ENCODE data around the gene ATAD1. TPM values are rescaled to one million over a fixed set of nuclear protein-coding genes. Genes with fewer than 3 reads are reported as not detected.

Gene ATAD1
- total RNA-seq, 1 experiment from 2014 or later, result 46.7 TPM

DNA sequence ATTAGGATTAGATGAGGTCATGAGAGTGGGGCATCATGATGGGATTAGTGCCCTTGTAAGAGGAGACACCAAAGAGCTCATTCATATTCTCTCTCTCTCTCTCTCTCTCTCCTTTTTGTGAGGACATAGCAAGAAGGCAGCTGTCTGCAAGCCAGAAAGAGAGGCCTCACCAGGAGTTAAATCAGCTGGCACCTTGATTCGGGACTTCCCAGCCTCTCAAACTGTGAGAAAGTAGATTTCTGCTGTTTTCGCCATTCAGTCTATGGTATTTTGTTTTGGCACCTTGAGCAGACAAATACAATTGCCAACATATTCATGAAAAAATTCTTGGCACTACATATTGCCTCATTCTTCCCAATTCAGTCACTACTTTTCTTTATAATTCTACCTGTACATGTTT lies 20.6 kb upstream of the ATAD1 start (continued):
- TF ChIP-seq, protein P1, sequence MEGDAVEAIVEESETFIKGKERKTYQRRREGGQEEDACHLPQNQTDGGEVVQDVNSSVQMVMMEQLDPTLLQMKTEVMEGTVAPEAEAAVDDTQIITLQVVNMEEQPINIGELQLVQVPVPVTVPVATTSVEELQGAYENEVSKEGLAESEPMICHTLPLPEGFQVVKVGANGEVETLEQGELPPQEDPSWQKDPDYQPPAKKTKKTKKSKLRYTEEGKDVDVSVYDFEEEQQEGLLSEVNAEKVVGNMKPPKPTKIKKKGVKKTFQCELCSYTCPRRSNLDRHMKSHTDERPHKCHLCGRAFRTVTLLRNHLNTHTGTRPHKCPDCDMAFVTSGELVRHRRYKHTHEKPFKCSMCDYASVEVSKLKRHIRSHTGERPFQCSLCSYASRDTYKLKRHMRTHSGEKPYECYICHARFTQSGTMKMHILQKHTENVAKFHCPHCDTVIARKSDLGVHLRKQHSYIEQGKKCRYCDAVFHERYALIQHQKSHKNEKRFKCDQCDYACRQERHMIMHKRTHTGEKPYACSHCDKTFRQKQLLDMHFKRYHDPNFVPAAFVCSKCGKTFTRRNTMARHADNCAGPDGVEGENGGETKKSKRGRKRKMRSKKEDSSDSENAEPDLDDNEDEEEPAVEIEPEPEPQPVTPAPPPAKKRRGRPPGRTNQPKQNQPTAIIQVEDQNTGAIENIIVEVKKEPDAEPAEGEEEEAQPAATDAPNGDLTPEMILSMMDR (IDR thresholded peaks at IDR 0.05), result no peak
- TF ChIP-seq ZNF138 (CRISPR knock-in tag; conservative IDR thresholded peaks at IDR 0.05), result no peak
- TF ChIP-seq, protein P2, sequence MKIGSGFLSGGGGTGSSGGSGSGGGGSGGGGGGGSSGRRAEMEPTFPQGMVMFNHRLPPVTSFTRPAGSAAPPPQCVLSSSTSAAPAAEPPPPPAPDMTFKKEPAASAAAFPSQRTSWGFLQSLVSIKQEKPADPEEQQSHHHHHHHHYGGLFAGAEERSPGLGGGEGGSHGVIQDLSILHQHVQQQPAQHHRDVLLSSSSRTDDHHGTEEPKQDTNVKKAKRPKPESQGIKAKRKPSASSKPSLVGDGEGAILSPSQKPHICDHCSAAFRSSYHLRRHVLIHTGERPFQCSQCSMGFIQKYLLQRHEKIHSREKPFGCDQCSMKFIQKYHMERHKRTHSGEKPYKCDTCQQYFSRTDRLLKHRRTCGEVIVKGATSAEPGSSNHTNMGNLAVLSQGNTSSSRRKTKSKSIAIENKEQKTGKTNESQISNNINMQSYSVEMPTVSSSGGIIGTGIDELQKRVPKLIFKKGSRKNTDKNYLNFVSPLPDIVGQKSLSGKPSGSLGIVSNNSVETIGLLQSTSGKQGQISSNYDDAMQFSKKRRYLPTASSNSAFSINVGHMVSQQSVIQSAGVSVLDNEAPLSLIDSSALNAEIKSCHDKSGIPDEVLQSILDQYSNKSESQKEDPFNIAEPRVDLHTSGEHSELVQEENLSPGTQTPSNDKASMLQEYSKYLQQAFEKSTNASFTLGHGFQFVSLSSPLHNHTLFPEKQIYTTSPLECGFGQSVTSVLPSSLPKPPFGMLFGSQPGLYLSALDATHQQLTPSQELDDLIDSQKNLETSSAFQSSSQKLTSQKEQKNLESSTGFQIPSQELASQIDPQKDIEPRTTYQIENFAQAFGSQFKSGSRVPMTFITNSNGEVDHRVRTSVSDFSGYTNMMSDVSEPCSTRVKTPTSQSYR (CRISPR knock-in tag; IDR thresholded peaks at IDR 0.05), result no peak
- TF ChIP-seq PRRX2 (CRISPR knock-in tag; IDR thresholded peaks at IDR 0.05), result no peak
- no peak for TF ChIP-seq ELF4 (CRISPR knock-in tag; IDR thresholded peaks at IDR 0.05; ENCODE audit: low read depth)

DNA sequence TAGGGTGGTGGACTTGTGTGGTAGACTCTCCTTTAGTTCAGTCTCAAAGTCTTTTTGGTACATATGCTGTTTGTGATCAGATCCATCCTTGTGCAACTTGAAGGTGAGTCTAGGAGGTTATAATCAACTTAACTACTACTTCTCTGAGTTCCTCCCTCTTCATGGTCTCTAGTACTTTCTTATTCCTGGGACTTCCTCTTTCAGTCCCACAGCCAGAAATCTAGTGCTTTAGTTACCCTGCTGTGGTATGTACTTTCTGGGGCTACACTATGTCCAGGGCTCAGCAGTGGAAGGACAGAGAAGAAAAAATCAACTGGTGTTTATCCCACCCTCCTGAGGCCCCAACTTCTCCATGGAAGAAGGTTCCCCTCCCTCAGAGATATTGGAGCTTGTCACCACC lies 19.4 kb upstream of the ATAD1 start:
- ATAC-seq, result no peak
- POLR2A ChIA-PET, result no interaction called here

DNA sequence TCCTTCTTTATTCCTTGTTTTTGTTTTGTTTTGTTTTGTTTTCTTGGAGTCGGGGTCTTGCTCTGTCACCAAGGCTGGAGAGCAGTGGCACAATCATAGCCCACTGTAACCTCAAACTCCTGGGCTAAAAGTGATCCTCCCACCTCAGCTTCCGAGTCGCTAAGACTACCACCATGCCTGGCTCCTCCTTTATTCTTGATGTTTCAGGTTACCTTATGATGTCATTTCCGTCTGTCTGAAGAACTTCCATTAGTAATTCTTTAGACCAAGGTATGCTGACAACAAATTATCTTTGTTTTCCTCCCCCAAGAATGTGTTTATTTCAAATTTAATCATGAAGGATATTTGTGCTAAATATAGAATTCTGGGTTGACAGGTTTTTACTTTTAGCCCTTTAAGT lies 18.1 kb upstream of the ATAD1 start:
- ATAC-seq, result peak; percentile 60
- no peaks in the 10 kb centered on the region for H3K4me1 Mint-ChIP-seq
- DNase-seq (ENCODE audit: low spot score), result no peak
- no peak overlapping the region for H3K4me3 Mint-ChIP-seq
- ChIA-PET POLR2A (no interaction called here), CTCF (no interaction called here)
- H3K27ac Mint-ChIP-seq, result no peak overlapping the region
- no peaks in the 10 kb centered on the region for H3K36me3 Mint-ChIP-seq
- H3K9me3 Mint-ChIP-seq, result peaks cover 8% of the 10 kb centered on the region
- H3K27me3 Mint-ChIP-seq (ENCODE audit: low read depth), result no peaks in the 10 kb centered on the region; the same call in 1 of the 2 replicates
- TF ChIP-seq, protein P3, sequence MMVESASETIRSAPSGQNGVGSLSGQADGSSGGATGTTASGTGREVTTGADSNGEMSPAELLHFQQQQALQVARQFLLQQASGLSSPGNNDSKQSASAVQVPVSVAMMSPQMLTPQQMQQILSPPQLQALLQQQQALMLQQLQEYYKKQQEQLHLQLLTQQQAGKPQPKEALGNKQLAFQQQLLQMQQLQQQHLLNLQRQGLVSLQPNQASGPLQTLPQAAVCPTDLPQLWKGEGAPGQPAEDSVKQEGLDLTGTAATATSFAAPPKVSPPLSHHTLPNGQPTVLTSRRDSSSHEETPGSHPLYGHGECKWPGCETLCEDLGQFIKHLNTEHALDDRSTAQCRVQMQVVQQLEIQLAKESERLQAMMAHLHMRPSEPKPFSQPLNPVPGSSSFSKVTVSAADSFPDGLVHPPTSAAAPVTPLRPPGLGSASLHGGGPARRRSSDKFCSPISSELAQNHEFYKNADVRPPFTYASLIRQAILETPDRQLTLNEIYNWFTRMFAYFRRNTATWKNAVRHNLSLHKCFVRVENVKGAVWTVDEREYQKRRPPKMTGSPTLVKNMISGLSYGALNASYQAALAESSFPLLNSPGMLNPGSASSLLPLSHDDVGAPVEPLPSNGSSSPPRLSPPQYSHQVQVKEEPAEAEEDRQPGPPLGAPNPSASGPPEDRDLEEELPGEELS (CRISPR knock-in tag; IDR thresholded peaks at IDR 0.05), result no peak
- TF ChIP-seq JUN (CRISPR knock-in tag; IDR thresholded peaks at IDR 0.05) (no peak), MYBL2 (CRISPR knock-in tag; IDR thresholded peaks at IDR 0.05) (no peak)

More for the DNA sequence above, 19.4 kb upstream of the ATAD1 start:
- CTCF ChIA-PET, result no interaction called here
- H3K36me3 Mint-ChIP-seq, result no peaks in the 10 kb centered on the region
- peaks cover 8% of the 10 kb centered on the region for H3K9me3 Mint-ChIP-seq
- no peak overlapping the region for H3K4me3 Mint-ChIP-seq
- no peak overlapping the region for H3K27ac Mint-ChIP-seq
- TF ChIP-seq, protein P4, sequence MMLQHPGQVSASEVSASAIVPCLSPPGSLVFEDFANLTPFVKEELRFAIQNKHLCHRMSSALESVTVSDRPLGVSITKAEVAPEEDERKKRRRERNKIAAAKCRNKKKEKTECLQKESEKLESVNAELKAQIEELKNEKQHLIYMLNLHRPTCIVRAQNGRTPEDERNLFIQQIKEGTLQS (CRISPR knock-in tag; conservative IDR thresholded peaks at IDR 0.05), result no peak
- no peak for TF ChIP-seq ZNF219 (CRISPR knock-in tag; IDR thresholded peaks at IDR 0.05; ENCODE audit: borderline replicate concordance)
- TF ChIP-seq ZNF263 (CRISPR knock-in tag; IDR thresholded peaks at IDR 0.05; ENCODE audit: low read depth), result no peak
- TF ChIP-seq CREM (CRISPR knock-in tag; IDR thresholded peaks at IDR 0.05), result no peak
- no peak for TF ChIP-seq CREB1 (CRISPR knock-in tag; IDR thresholded peaks at IDR 0.05)
- TF ChIP-seq TEAD1 (CRISPR knock-in tag; IDR thresholded peaks at IDR 0.05), result no peak
- TF ChIP-seq, protein P5, sequence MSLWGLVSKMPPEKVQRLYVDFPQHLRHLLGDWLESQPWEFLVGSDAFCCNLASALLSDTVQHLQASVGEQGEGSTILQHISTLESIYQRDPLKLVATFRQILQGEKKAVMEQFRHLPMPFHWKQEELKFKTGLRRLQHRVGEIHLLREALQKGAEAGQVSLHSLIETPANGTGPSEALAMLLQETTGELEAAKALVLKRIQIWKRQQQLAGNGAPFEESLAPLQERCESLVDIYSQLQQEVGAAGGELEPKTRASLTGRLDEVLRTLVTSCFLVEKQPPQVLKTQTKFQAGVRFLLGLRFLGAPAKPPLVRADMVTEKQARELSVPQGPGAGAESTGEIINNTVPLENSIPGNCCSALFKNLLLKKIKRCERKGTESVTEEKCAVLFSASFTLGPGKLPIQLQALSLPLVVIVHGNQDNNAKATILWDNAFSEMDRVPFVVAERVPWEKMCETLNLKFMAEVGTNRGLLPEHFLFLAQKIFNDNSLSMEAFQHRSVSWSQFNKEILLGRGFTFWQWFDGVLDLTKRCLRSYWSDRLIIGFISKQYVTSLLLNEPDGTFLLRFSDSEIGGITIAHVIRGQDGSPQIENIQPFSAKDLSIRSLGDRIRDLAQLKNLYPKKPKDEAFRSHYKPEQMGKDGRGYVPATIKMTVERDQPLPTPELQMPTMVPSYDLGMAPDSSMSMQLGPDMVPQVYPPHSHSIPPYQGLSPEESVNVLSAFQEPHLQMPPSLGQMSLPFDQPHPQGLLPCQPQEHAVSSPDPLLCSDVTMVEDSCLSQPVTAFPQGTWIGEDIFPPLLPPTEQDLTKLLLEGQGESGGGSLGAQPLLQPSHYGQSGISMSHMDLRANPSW (CRISPR knock-in tag; conservative IDR thresholded peaks at IDR 0.05; ENCODE audit: low read depth), result no peak
- TF ChIP-seq, protein P6, sequence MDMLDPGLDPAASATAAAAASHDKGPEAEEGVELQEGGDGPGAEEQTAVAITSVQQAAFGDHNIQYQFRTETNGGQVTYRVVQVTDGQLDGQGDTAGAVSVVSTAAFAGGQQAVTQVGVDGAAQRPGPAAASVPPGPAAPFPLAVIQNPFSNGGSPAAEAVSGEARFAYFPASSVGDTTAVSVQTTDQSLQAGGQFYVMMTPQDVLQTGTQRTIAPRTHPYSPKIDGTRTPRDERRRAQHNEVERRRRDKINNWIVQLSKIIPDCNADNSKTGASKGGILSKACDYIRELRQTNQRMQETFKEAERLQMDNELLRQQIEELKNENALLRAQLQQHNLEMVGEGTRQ (CRISPR knock-in tag; IDR thresholded peaks at IDR 0.05), result no peak
- TF ChIP-seq NR1H2 (CRISPR knock-in tag; IDR thresholded peaks at IDR 0.05), result no peak
- TF ChIP-seq, protein P7, sequence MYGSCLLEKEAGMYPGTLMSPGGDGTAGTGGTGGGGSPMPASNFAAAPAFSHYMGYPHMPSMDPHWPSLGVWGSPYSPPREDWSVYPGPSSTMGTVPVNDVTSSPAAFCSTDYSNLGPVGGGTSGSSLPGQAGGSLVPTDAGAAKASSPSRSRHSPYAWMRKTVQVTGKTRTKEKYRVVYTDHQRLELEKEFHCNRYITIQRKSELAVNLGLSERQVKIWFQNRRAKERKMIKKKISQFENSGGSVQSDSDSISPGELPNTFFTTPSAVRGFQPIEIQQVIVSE (CRISPR knock-in tag; IDR thresholded peaks at IDR 0.05; ENCODE audit: borderline replicate concordance), result no peak
- no peak for TF ChIP-seq GABPB1 (CRISPR knock-in tag; IDR thresholded peaks at IDR 0.05)
- TF ChIP-seq MXD4 (CRISPR knock-in tag; IDR thresholded peaks at IDR 0.05; ENCODE audit: borderline replicate concordance), result no peak
- no peak for TF ChIP-seq ZBTB21 (CRISPR knock-in tag; IDR thresholded peaks at IDR 0.05; ENCODE audit: borderline replicate concordance)
- no peak for TF ChIP-seq SMAD3 (CRISPR knock-in tag; IDR thresholded peaks at IDR 0.05; ENCODE audit: borderline replicate concordance)
- no peak for TF ChIP-seq OVOL2 (CRISPR knock-in tag; IDR thresholded peaks at IDR 0.05; ENCODE audit: borderline replicate concordance)
- TF ChIP-seq ZNF671 (CRISPR knock-in tag; IDR thresholded peaks at IDR 0.05), result no peak
- DNase-seq (ENCODE audit: low spot score), result no peak
- no peaks in the 10 kb centered on the region; the same call in 1 of the 2 replicates for H3K27me3 Mint-ChIP-seq (ENCODE audit: low read depth)
- H3K4me1 Mint-ChIP-seq, result 0 out of 2 replicates have a peak, but pooled peaks cover 3% of the 10 kb centered on the region

Measured in WTC11 (cell line).